Measurements from ENCODE around the gene FARS2. TPM values are rescaled to one million over a fixed set of nuclear protein-coding genes. Genes with fewer than 3 reads are reported as not detected.

Gene FARS2
- polyA plus RNA-seq, 1 donor (not counting 4 experiments of a cell fraction or from before 2014, with no cell fraction given): 21.3 TPM

DNA sequence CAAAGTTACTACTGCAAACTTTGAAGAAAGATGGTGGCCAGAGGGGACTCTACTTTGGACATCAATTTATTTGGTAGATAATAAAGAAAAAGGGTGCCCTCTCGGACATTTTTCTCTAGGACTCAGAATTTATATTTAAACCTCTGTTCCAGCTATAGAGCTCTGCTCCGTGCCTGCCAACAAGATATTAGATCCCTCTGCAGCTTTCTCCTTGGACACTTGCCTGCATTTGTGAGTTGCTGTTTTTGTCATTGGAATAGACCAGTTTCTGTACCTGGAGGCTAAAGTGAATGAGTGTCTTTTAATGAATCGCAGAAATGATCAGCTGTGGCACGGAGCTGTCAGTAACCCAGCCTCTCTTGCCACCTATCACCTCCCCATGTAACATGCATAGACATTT is 491.9 kb downstream of the FARS2 start:
- no peak overlapping the region for H2AFZ ChIP-seq (ENCODE audit: control insufficient read depth, low read length)
- H3K9ac ChIP-seq (ENCODE audit: control insufficient read depth, extremely low read depth, insufficient read depth, low read length): no peak overlapping the region
- no peaks in the 10 kb centered on the region for H3K27me3 ChIP-seq (ENCODE audit: control insufficient read depth, extremely low read depth, insufficient read depth, low read length)
- TF ChIP-seq, protein P1, sequence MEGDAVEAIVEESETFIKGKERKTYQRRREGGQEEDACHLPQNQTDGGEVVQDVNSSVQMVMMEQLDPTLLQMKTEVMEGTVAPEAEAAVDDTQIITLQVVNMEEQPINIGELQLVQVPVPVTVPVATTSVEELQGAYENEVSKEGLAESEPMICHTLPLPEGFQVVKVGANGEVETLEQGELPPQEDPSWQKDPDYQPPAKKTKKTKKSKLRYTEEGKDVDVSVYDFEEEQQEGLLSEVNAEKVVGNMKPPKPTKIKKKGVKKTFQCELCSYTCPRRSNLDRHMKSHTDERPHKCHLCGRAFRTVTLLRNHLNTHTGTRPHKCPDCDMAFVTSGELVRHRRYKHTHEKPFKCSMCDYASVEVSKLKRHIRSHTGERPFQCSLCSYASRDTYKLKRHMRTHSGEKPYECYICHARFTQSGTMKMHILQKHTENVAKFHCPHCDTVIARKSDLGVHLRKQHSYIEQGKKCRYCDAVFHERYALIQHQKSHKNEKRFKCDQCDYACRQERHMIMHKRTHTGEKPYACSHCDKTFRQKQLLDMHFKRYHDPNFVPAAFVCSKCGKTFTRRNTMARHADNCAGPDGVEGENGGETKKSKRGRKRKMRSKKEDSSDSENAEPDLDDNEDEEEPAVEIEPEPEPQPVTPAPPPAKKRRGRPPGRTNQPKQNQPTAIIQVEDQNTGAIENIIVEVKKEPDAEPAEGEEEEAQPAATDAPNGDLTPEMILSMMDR (optimal IDR thresholded peaks at IDR 0.05 in 1 of 3, IDR thresholded peaks at IDR 0.05 in 1 of 3, conservative IDR thresholded peaks at IDR 0.05 in 1 of 3; ENCODE audit: extremely low read depth in 1 of 3, insufficient read depth in 2 of 3, low read length in 3 of 3): no peak
- no peak for TF ChIP-seq EZH2 (IDR thresholded peaks at IDR 0.05; ENCODE audit: low read length)
- H3K27ac ChIP-seq (ENCODE audit: control insufficient read depth, insufficient read depth, low read length): no peak overlapping the region
- no peaks in the 10 kb centered on the region for H3K79me2 ChIP-seq (ENCODE audit: control insufficient read depth, insufficient read depth, low read length)
- H3K4me2 ChIP-seq (ENCODE audit: control insufficient read depth, extremely low read depth, insufficient read depth, low read depth, low read length): no peak overlapping the region
- H3K9me3 ChIP-seq (ENCODE audit: control insufficient read depth, low read depth, low read length): no peaks in the 10 kb centered on the region
- no peak overlapping the region for H3K4me3 ChIP-seq (ENCODE audit: control insufficient read depth in 2 of 3, extremely low read depth in 1 of 3, insufficient read depth in 2 of 3, low read depth in 1 of 3, low read length in 3 of 3)
- no peaks in the 10 kb centered on the region for H3K36me3 ChIP-seq (ENCODE audit: control insufficient read depth in 2 of 2, extremely low read depth in 1 of 2, insufficient read depth in 2 of 2, low read length in 2 of 2)
- no peaks in the 10 kb centered on the region for H3K9me1 ChIP-seq (ENCODE audit: control insufficient read depth, extremely low read depth, insufficient read depth, low read length)
- no peak for DNase-seq (ENCODE audit: low read depth, low spot score)
- dilution Hi-C loops (cut with MboI; ENCODE audit: extremely low pct_ligation_motif_present, low sequenced_read_pairs): no loop called here
- FAIRE-seq: no peak
- H3K4me1 ChIP-seq (ENCODE audit: control insufficient read depth, extremely low read depth, insufficient read depth, low read length): no peaks in the 10 kb centered on the region
- no peaks in the 10 kb centered on the region for H4K20me1 ChIP-seq (ENCODE audit: control insufficient read depth, extremely low read depth, insufficient read depth, low read length)

DNA sequence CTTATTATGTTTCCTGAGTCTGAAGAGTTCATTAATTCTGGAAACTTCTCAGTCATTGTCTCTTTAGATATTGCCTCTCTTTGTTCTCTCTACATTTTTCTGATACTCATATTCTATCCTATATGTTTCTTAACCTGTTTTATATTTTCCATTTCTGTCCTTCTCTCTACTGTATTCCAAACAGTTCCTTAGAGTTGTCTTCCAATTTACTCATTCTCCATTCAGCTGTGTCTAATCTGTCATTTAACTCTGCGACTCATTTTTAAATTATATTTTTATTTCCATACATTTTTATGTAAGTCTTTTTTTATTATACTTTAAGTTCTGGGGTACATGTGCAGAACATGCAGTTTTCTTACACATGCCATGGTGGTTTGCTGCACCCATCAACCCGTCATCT is 493.6 kb downstream of the FARS2 start:
- Histone ChIP-seq H2AFZ (ENCODE audit: control insufficient read depth, low read length) (no peak overlapping the region), H4K20me1 (ENCODE audit: control insufficient read depth, extremely low read depth, insufficient read depth, low read length) (no peaks in the 10 kb centered on the region), H3K4me2 (ENCODE audit: control insufficient read depth, extremely low read depth, insufficient read depth, low read depth, low read length) (no peak overlapping the region), H3K9me3 (ENCODE audit: control insufficient read depth, low read depth, low read length) (no peaks in the 10 kb centered on the region), H3K4me1 (ENCODE audit: control insufficient read depth, extremely low read depth, insufficient read depth, low read length) (no peaks in the 10 kb centered on the region), H3K36me3 (ENCODE audit: control insufficient read depth in 2 of 2, extremely low read depth in 1 of 2, insufficient read depth in 2 of 2, low read length in 2 of 2) (no peaks in the 10 kb centered on the region), H3K27ac (ENCODE audit: control insufficient read depth, insufficient read depth, low read length) (no peak overlapping the region), H3K79me2 (ENCODE audit: control insufficient read depth, insufficient read depth, low read length) (no peaks in the 10 kb centered on the region), H3K9ac (ENCODE audit: control insufficient read depth, extremely low read depth, insufficient read depth, low read length) (no peak overlapping the region), H3K4me3 (ENCODE audit: control insufficient read depth in 2 of 3, extremely low read depth in 1 of 3, insufficient read depth in 2 of 3, low read depth in 1 of 3, low read length in 3 of 3) (no peak overlapping the region), H3K27me3 (ENCODE audit: control insufficient read depth, extremely low read depth, insufficient read depth, low read length) (no peaks in the 10 kb centered on the region), H3K9me1 (ENCODE audit: control insufficient read depth, extremely low read depth, insufficient read depth, low read length) (no peaks in the 10 kb centered on the region)
- no peak for FAIRE-seq
- no peak for DNase-seq (ENCODE audit: low read depth, low spot score)
- dilution Hi-C loops (cut with MboI; ENCODE audit: extremely low pct_ligation_motif_present, low sequenced_read_pairs): no loop called here
- TF ChIP-seq, protein P1 (optimal IDR thresholded peaks at IDR 0.05 in 1 of 3, IDR thresholded peaks at IDR 0.05 in 1 of 3, conservative IDR thresholded peaks at IDR 0.05 in 1 of 3; ENCODE audit: extremely low read depth in 1 of 3, insufficient read depth in 2 of 3, low read length in 3 of 3): no peak
